Breast epithelium (tissue), 3 donors: ENCODE measurements around the gene PLA2G4A.

Experiments
- POLR2A ChIP-seq: fragments of 450-650 bp; IDR thresholded peaks from one replicate; pipeline ENCODE4 v1.6.1; 2016; ENCODE audit warnings: antibody characterized with exemption, mild to moderate bottlenecking, moderate library complexity
- POLR2AphosphoS5 ChIP-seq, 3 donors: sonication (generic); formaldehyde crosslinking; IDR thresholded peaks; one replicate each; pipeline ENCODE4 v1.6.1; 2017; ENCODE audit warnings: antibody characterized with exemption in 3 of 3

DNA sequence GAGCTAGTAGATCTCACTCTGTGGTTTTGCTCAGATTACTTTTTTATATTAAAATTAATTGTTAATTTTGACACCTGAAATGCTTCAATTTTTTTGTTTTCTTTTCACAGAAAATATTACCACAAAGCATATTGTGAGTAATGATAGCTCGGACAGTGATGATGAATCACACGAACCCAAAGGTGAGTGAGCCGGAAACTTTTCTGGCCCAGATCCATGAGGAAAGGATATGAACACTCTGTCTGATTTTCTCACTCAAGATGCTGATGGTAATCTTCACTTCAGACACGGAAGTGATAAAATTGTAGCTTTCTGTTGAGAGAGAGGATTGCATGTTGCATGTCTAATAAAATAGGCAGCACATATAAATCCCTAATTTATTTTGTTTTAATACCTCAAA, 121.8 kb downstream of the PLA2G4A start:
- TF ChIP-seq POLR2AphosphoS5 (IDR thresholded peaks at IDR 0.05) (no peak), POLR2A (no peak)
